ENCODE results near the gene LRSAM1.

Gene LRSAM1

DNA sequence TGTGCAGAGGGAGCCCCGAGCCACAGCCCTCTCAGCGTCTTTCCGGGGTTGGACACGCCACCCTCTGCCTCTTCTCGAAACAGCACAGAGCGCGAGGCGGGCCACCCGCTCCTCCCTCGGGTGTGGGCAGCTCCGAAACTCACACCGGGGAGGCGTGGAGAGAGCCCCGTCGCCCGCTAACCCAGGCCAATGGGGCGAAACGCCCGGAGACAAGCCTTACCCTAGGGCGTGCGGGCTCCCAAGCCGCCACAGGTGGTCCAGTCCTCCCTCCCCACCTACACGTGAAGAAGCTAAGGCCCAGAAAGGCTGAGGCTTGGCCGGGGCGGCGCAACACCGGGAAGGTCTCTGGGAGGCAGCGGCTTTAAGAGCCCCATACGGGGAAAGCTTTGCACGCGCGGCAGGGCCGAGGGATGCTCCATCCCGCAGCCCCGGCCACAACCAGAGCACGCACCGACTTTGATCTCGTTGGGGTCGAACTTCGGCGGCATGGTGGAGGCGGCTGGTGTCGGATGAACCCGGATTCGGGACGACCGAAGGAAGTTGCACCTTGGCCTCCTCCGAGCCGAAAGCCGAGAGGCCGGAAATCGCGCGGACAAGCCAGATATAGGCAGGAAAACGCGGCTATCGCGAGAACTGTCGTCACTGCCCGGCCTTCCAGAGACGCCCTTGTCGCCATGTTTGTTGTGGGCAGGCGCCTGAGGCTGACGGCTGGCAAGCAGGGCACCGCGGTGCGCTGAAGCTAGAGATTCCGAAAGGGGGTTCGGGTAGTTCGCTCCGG lies at the start of gene LRSAM1, which contains the start of gene RPL12:
Gene LRSAM1 (plus strand): TSS at position 681 of the 778 bp plus-strand sequence. CDS start 3,018 bp downstream, outside the sequence.
Gene RPL12 (minus strand): TSS at position 577 of the 778 bp plus-strand sequence. CDS start 89 bp downstream, at position 488.
- peak; percentile 87 for DNase-seq

DNA sequence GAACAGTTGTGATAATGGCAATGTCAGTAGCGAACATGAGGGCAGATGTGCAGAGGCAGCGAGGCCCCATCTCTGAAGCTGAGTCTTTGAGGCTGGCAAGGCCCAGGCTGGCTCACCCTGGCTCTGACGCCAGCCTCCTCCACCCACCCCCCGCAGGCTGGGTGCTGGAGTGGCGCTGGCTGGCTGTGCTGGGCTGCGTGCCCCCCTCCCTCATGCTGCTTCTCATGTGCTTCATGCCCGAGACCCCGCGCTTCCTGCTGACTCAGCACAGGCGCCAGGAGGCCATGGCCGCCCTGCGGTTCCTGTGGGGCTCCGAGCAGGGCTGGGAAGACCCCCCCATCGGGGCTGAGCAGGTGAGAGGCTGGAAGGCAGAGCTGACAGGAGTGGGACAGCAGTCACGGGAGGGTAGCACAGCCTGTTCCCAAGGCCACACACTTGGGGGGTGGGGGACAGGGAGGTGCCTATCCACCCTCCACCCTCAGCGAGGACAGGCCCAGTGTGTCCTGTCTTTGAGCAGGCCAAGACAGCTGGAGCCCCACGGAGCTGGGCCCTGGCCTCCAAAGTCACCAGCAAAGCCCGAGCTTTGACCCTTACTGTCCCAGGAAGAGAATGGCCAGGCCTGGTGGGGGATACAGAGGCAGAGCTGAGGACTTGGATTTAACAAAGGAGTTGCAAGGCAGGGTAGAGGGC lies 48.8 kb upstream of the LRSAM1 start:
- no peak for DNase-seq

DNA sequence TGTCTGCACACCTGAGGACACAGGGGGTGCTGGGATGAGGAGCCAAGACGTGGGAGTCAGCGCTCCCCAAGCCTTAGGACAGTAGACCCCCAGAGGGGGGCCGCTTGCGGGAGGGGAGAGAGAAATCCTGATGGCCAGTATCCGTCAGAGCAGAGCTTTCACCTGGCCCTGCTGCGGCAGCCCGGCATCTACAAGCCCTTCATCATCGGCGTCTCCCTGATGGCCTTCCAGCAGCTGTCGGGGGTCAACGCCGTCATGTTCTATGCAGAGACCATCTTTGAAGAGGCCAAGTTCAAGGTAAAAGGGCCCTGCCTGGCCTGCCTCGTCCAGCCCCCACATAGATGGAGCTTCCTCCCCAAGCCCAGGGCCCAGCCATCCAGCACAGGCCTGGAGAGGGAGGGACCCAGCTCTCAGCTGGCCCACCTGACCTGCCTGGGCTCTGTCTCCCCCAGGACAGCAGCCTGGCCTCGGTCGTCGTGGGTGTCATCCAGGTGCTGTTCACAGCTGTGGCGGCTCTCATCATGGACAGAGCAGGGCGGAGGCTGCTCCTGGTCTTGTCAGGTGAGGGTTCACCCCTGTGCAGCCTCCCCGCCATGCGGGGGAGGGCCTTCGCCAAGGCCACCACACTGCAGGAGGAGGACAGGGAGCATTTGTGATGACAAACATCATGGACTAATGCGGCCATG lies 47.7 kb upstream of the LRSAM1 start:
- no peak for DNase-seq

DNA sequence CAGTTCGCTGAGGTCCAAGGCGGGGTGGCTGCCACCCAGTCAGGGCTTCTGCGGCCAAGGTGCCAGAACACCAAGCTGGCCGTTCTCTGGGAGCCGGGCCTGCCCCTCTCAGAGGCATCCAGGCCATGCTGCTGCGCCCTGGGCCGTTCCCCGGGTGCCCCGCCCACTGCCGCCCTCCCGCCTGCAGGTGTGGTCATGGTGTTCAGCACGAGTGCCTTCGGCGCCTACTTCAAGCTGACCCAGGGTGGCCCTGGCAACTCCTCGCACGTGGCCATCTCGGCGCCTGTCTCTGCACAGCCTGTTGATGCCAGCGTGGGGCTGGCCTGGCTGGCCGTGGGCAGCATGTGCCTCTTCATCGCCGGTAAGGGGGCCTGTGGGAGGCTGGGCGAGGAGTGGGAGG lies 46.7 kb upstream of the LRSAM1 start:
- no peak for DNase-seq

DNA sequence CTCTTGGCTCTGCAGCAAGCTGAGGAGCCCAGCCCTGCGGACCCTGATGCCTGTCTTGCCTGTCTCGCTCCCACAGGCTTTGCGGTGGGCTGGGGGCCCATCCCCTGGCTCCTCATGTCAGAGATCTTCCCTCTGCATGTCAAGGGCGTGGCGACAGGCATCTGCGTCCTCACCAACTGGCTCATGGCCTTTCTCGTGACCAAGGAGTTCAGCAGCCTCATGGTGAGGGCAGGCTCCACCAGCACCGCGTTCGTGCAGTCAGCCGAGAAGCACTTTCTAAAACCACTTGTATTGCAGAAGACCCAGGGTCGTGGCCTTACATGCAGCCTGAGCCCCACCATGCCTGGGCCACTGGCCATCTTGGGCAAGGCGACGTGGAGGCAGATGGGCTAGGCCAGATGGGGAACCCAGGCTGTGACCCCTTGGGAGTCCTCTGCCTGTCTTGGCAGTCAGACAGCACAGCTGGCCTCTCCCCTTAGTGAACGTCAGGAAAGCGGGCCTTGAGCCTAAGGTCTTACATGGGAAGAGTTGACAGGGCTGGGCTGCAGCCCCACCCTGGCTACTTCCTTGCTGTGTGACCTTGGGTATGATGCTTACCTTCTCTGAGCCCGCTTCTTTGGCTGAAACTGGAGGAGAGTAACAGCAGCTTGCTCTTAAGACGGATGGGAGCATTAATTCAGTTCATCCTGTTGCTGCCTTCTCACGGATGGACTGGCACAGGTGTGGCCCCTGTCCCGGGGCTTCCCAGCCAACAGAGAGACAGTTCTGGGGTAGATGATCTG lies 45.8 kb upstream of the LRSAM1 start:
- no peak for DNase-seq

DNA sequence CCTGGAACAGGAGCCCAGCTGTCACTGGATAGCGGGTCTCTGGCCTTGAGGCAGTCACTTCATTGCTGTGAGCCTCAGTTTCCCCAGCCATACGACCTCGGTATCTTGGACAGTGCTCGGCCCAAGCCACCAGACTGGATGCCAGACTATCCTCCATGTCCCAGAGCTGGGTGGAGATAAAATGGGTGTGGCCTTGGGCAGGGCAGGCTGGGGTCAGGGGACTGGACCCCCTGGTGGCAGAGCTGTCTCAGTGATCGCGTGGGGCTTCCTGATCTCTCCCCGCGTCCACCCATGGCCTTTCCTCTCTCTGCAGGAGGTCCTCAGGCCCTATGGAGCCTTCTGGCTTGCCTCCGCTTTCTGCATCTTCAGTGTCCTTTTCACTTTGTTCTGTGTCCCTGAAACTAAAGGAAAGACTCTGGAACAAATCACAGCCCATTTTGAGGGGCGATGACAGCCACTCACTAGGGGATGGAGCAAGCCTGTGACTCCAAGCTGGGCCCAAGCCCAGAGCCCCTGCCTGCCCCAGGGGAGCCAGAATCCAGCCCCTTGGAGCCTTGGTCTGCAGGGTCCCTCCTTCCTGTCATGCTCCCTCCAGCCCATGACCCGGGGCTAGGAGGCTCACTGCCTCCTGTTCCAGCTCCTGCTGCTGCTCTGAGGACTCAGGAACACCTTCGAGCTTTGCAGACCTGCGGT lies 44.4 kb upstream of the LRSAM1 start:
- DNase-seq = no peak

DNA sequence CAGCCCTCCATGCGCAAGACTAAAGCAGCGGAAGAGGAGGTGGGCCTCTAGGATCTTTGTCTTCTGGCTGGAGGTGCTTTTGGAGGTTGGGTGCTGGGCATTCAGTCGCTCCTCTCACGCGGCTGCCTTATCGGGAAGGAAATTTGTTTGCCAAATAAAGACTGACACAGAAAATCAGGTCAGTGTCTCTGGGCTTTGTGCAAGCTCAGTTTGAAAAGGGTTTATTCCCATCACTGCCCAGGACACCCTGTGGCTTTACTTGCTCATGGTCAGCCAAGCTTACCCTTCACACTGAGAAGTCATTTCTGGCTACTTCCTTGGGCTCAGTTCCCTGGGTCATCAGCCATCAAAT lies 43.8 kb upstream of the LRSAM1 start:
- DNase-seq = no peak

DNA sequence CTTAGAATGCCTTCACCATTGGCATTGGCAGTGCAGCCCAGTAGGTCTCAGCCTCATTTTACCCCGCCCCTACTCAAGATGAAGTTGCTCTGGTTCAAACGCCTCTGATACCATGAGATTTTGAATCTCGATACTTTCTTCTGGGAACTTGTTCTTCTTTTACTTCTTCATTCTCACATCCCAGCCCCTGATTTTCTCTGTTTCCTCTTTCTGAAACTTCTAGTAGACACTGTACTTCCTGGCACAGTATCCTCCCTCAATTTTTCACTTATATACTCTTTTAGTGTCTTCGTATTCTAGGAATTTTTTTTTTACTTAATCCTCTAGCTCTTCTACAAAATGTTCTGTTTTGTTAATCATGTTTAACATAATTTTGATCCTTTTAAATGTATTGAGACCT lies 40.2 kb upstream of the LRSAM1 start:
- DNase-seq = no peak

DNA sequence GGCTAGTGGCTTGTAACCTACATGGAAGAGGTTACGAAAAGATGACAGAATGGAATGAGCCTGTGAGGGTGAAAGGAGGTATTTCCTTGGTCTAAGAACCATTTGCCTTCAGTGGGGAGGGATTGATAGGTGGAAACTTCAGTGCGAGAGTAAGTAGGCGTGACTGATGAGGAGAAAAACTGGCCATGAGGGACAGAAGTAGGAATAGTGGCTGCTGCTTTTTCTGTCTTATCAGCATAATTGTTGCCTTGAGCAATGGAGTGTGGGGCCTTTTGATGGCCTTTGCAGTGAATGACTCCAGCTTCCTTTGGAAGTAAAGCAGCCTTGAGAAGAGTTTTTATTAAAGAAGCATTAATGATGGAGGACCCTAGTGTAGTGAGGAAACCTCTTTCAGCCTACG lies 36.2 kb upstream of the LRSAM1 start:
- DNase-seq = no peak

DNA sequence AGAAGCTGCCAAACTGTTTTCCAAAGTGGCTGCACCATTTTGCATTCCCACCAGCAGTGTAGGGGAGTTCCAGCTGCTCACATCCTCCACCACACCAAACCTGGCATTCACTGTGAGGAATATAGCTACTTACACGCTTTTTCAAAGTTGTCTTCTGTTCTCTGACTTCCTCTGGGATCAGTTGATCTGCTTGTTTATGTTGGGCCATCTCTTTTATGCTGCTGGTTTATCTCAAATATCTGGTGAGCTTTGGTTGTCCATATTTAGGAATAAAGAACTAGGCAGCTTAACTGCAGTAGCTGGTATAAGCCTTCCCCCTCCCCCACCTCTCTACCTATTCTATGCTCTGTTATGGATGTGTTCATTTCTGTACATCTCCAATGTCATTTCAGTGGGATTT lies 35.7 kb upstream of the LRSAM1 start:
- no peak for DNase-seq

DNA sequence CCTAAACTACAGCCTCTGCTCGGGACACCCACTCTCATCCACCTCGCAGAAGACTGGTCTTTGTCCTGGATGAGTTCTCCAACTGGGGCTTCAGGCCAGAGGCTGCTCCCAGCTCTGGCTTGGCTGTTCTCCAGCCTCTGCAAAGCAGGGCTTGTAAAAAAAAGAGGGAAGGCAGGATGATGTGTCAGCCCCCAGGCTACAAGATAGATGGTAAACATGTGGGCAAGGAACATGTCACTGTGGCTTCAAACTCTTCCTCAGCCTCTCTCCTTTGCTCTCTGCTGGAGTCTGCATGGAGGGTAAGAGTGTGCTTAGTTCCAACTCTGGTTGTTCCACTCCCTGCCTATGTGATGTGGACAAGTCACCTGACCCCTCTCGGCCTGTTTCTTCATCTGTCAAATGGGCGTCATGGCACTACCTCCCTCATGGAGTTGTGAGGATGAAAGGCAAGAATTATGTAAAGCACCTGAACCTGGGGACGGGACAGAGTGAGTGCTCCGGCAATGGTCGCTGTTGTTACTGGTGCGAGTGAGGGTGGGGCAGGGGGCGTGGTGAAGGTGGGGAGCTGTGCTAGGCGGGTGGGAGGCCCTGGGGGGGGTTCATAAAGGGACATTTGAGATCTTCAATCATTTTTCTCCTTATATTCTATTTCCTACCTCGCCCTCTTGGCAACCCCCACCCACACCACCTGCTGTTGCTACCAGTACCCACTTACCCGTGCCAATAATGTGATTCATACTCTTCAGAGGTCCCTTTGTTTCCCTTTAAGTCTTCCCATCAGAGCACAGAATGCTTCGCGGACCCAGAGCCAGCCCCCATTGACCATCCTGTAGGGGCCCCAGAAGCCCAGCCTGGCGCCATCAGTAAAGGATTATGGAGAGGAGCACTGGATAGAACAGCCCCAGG lies 33.9 kb upstream of the LRSAM1 start:
- DNase-seq = no peak

DNA sequence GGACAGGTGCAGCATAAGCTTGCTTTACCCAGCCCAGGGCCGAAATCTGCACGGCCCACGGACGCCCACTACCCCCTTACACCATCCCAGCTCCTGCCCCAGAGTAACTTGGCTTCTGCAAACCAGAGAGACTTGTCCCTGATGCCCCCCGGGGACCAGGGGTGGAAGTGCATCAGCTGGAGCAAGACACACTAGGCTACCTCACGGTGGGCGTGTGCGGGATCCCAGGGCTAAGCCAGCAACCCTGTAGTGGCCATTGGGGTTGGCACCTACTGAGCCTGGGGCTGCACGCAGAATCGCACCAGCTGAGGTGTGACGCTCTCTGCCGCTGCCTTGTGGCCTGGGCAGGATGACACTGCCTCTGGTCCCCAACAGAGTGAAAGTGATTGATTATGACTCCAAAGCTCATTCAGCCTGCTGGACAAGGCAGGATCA lies 33.3 kb upstream of the LRSAM1 start:
- DNase-seq = no peak

DNA sequence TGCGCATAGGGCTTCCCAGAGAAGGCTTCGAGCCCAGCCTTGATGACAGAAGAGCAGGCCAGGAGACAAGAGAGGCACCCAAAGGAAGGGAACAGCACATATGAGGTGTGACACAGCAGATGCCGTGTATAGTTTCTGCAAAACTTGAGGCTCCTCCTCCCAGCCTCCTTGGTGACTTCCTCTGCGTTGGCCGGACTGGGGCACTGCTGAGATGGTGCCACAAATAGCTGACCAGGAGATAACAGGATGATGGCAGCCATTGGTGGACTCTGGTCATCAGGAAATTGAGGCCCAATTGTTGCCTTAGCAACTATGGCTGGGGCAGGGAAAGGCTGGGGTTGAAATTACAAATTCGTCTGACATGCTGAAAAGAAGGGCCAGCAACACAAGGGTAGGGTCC lies 32.0 kb upstream of the LRSAM1 start:
- DNase-seq = no peak

DNA sequence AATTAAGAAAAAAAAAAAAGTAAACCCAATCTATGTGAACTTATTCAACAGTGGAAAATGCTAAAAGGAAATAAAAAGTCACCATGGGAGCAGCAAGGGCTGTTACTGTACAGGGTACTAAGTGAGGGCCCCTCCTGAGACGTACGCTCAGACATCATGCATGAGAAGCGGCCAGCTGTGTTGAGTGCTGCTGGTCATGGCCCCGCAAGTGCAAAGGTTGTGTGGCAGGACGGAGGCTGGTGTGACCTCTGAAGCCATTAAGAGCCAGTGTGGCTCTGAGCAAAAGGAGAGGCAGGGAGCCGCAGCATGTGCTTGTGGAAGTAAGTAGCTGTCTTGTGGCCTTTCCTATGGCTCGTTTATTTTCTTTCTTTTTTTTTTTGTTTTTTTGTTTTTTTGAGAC lies 30.3 kb upstream of the LRSAM1 start:
- no peak for DNase-seq

DNA sequence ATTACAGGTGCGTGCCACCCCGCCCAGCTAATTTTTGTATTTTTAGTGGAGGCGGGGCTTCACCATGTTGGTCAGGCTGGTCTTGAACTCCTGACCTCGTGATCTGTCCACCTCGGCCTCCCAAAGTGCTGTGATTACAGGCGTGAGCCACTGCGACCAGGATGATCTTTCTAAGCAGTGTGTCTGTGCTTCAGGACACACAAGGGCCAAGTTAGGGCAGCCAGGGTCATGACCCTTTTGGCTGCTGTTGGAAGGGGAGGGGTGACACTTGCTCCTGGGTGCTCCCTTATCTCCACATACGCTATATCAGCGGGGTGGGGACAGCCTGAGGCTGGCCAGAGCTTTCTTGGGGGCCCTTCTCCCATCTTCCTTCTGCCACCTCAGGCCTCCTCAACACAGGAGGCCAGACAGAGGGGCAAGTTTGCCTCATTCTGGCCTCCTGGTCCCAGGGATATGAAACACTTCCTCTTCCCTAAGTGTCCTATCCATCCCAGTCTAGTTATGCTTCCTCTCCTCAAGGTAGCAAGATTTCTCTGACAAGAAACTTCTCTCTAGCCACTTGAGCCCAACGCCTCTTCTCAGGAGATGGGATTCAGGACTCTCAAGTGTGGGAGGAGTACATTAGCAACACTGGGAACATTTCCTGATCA lies 29.1 kb upstream of the LRSAM1 start:
- DNase-seq = no peak

DNA sequence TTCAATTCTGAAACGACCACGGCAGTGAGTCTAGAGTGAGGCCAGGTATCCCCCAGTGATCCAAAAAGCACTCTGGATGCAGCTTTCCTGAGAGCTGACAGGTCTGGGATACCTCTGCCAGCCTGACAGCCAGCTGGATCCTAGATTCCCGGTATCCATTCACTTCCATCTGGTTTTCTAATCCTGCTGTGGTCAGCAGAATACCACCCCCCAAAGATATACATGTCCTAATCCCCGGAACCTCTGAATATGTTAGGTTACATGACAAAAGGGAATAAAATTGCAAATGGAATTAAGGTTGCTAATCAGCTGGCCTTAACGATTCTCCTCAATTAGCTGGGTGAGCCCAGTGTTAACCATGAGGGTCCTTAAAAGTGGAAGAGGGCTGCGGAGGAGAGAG lies 28.5 kb upstream of the LRSAM1 start:
- no peak for DNase-seq

DNA sequence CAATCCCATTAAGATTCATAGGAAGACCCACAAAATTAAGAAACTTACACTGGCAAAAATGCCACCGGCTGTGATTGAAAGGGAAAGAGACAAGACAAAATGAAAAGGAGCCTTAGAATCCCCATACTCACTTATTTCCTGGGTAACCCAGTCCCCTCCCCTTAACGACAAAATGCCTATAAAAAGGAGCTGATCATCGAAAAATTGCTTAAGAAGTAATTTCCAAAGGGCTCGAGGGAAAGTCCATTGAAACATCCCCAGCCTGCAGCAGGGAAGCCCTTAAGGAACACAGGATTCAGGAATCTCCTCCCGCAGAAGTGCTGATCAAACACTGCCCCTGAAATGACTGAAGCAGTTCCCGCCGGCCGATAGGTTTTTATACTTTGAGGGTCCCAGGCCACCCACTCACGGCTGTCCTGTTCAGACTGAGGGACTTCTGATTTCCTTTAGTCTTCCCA lies 27.8 kb upstream of the LRSAM1 start:
- DNase-seq = no peak

DNA sequence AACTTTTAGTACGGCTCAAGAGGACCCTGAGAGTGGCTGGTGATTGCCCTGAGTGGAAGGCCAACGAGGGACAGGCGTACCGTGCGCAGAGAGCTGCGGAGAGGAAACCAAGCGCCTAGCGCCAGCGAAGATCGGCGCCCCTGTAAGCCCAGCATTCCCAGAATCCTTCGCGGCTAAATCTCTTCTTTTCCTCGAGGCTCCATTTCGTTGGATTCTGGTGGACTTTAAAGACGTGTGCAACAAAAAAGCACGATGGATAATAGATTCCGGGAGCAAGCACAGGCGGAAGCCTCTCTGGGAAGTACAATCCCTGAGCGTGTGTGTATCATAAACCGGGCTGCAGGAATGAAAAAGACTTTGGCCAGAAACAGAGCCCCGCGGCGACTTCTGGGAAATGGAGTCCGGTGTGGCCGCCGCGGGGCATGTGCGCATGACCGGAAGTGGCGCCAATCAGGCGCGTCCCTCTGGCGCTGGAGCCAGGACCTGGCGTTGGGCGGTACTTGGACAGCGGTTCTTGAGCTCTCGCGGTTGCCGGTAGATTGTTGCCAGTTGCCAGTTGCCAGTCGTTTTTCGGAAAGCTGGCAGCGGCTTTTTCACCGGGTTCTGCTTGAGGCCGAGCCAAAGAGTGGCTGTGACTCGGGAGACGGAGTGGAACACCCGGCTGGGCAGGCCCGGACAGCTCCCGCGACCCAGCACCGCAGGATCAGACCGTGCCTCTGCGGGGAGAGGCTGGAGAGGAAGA lies 27.2 kb upstream of the LRSAM1 start, which contains the start of gene ZNF79:
Gene ZNF79 (plus strand): TSS at position 449 of the 742 bp plus-strand sequence. CDS start 406 bp downstream, outside the sequence.
- peak; percentile 90 for DNase-seq

DNA sequence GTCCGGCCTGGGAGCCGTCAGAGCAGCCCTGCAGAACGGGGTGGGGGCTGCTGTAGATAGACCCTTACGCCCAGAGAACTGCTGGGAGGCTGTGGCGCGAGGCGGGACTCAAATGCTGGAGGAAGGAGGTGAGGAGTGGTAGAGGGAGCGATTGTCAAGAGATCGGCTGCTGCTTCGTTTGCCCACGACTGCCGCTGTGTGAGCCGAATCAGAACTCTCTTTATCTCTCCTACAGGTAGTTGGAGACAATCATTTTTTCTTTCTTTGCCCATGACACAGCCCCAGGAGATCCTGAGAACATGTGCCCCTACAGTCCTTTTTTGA lies 26.7 kb upstream of the LRSAM1 start:
- no peak for DNase-seq

DNA sequence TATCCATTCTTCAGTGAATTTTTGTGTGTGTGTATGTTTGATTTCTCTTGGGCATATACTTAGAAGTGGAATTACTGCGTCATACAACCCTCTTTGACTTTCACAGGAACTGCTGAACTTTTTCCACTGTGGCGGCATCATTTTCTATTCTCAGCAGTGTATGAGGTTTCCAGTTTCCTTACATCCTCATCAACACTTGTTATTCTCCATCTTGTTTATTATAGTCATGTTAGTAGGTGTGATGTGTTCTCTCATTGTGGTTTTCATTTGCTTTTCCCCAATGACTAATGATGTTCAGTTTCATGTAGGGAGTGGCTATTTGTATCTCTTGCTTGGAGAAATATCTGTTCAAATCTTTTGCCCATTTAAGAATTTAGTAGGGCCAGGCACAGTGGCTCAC lies 24.6 kb upstream of the LRSAM1 start:
- DNase-seq = no peak

All from DMS79 (cell line).